GM20431 (cell line): ENCODE results near the gene SCAF11.

Source experiments
- in situ Hi-C: fragments of 300-500 bp; cut with MseI, MboI; formaldehyde crosslinking; loops from one replicate; pipeline ENCODE4 v1.15.0; 2020; ENCODE audit warnings: low sequenced_read_pairs; ENCODE audit not compliant: unreplicated experiment

The SCAF11 gene

DNA sequence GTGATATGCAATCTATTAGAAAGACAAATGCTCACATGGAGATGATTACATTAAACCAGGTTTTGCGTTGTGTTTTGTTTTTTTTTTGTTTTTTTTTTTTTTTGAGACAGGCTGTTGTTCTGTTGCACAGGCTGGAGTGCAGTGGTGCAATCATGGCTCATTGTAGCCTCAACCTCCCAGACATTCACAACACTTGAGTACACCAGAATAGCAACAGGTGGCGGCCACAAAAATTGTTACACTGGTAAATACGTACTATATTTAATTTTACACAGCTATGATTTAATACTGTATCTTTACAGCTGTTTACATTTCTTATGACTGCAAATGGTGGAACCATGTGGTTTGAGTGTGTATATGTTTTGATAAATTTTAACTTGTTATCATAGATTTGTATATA lies 60.0 kb downstream of the SCAF11 start:
- in situ Hi-C loops = no loop called here

DNA sequence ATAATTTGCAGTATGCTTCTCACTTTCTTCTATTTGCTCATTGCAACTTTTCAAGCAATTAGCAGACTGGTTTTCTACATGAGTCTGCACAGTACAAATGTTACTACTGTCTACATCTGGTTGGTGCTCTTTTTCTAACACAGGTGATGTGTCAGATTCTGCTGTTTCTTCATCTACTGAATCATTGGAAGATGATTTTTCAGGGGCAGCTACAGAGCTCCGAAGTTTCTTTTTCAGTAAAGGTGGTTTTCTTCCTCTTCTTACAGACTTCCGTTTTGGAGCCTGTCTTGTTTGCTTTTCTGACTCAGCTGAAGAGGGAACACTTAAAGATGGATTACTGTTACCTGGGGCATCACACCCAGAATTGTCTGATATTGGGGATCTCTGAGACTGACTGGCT lies 62.1 kb downstream of the SCAF11 start:
- in situ Hi-C loops = no loop called here

- in situ Hi-C loops = no loop called here
These were observed 71.6 kb downstream of the SCAF11 start for GRCh38 chr12:45918818-45919217.

DNA sequence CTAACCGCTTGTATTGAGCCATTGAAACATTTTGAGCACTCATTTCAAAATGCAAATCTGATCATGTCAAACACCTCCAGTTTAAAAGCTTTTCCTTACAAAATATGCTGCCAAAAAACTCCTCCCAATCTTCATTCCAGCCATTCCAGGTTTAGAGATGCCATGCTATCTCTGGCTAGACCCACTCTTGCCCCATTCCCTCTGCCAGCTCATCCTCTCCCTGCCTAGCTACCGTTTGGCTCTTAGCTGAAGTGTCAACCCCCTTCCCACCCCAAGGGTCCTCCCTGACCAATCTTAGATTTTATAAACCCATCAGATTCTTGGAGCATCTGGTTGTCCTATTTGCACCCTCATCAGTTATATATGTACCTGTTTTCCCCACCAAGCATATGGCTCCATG lies 75.0 kb downstream of the SCAF11 start:
- in situ Hi-C loops = no loop called here

GRCh38 chr12:45914090-45914489 lies 76.3 kb downstream of the SCAF11 start:
- in situ Hi-C loops = no loop called here

DNA sequence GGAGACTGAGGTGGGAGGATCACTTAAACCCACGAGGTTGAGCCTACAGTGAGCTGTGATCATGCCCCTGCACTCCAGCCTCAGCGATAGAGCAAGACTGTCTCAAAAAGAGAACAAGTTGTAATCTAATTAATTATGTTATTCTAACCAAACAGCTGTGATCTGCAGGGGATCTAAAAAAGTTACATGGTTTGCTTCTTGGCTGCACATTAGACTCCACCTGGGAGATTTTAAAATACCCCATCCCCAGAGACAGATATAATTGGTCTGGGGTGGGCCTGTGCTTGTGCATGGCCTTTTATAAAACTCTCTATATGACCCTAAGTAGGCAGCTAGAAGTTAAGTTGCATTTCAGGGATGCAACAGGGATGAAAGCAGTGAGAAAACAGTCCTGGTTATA lies 76.7 kb downstream of the SCAF11 start:
- in situ Hi-C loops = no loop called here

DNA sequence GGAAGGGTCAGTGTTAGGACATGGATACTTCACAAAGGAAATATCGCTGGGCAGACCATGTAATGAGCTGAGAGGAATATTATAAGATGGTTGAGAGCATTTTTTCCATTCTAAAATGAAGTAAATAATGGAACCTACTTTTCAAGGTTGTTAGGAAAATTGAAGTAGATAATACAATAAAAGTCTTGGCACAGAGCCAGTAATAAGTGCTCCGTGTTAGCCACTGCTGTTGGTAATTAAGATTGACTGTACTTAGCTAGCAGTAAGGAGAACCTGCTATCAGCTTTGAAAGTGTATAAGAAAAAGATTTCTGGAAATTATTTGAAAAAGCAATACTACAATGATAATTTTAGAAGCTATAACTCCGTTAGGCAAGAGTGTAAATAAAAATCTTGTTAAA lies 77.6 kb downstream of the SCAF11 start:
- in situ Hi-C loops = no loop called here

- in situ Hi-C loops = no loop called here
These were observed 81.2 kb downstream of the SCAF11 start for GRCh38 chr12:45909041-45909713.

- in situ Hi-C loops = no loop called here
These were observed 82.4 kb downstream of the SCAF11 start for GRCh38 chr12:45907955-45908354.

- in situ Hi-C loops = no loop called here
These were observed 92.3 kb downstream of the SCAF11 start for GRCh38 chr12:45898094-45898493.

DNA sequence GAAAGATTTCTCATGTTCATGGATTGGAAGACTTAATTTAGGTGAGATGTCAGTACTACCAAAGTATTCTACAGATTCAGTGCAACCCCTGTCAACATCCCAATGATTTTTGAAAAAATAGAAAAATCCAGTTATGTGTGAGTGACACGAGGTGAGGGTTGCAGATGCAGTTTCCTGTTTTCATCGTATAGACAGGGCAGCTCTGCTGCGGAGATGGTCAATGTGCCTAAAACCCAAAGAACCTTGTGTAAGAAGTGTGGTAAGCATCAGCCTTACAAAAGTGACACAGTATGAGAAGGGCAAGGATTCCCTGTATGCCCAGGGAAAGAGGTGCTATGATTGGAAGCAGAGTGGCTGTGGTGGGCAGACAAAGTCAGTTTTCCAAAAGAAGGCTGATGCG lies 94.4 kb downstream of the SCAF11 start:
- in situ Hi-C loops = no loop called here

- in situ Hi-C loops = no loop called here
These were observed 97.1 kb downstream of the SCAF11 start for GRCh38 chr12:45893240-45893639.

DNA sequence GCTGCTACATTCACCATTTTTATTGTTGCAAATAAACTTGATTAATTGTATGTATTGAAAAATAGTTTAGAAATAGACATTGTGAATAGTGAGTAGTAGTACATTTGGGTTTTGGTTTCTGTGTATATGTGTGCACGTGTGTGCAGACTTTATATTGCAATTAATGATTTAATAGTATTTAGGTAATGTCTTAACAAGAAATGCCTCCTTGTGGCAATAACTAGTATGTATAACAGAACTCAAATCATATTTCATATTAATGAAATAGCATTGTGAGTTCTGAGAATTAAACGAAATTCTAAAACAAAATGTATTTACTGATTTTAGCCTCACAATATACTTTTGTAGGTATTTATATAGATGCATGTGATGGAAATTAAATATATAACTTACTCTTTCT lies 100.1 kb downstream of the SCAF11 start:
- in situ Hi-C loops = no loop called here

- in situ Hi-C loops = no loop called here
These were observed 102.8 kb downstream of the SCAF11 start for GRCh38 chr12:45887544-45887943.

DNA sequence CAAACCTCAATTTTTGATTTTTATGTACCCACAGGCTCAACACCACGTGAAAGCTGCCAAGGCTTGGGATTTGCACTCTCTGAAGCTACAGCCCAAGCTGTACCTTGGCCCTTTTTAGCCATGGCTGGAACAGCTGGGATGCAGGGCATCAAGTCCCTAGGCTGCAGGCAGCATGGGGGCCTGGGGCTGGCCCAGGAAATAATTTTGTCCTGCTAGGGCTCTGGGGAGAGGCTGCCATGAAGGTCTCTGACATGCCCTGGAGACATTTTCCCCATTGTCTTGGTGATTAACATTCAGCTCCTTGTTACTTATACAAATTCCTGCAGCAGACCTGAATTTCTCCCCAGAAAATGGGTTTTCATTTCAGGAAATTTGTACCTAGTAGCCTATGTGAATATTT lies 103.7 kb downstream of the SCAF11 start:
- in situ Hi-C loops = no loop called here

DNA sequence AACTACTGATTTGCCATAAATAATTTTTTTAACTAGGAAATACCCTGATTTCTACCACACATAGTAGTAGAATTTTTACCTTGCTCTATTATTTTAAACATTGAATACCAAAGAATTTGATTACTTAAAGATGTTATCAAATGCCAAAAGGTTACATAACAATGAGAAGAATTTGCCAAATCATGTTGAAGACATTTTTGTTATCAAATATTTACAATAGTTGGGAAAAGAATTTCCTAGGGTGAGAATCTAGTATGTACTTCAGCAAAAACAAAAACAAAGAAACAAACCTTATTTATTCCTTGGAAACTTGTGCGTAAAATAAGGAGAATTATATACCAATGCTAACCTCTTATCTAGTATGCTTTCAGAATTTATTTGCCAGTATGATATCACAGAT lies 107.2 kb downstream of the SCAF11 start:
- in situ Hi-C loops = no loop called here

GRCh38 chr12:45880533-45880932 lies 109.8 kb downstream of the SCAF11 start:
- in situ Hi-C loops = no loop called here

DNA sequence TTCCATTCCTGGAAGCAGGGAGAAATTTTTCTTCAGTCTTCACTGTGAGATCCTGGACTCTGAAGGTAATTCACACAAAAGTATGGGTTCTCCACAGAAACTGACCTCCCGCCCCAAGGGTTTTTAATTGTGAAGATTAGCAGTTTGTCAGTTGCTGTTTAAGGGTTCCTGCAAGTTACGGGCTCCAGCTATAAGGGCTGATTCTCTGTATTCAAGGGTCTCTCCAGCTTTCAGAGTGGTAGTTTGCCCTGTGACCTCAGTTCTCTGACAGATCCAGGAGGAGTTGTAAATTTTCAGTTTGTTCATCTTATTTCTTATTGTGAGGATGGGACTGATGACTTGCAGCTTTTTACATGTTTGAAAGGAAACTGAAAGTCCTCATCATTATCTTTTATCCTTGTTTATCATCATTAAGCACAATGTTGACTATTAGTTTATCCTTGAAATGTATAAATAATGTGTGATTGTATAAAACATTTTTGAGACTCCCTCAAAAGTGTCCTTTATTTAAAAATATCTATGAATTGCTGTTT lies 110.9 kb downstream of the SCAF11 start:
- in situ Hi-C loops = no loop called here

DNA sequence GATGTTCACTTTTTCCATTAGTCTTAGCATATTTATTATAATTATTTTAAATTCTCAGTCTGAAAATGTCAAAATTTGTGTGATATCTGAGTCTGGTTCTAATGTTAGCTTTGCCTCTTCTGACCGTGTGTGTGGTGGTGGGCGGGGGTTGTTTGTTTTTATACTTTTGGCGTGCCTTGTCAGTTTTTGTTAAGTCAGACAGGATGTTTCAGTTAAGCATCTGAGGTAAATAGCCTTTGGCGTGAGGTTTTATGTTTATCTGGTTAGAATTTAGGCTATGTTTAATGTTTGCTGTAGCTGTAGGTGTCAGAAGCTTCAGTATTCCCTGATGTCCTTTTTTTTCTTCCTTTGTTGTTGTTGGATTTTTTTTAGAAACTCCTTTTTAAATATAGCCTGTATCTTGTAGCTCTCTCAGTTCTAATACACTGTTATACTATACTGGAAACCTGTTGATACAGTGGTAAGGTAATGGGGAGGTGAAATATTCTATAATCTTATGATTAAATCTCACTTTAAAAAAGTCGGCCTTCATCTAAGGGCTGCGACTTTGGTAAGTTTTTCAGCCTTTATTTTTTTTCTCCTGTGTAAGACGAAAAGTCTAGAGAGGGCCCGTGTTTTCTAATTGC lies 111.6 kb downstream of the SCAF11 start:
- in situ Hi-C loops = no loop called here

- in situ Hi-C loops = no loop called here
These were observed 113.3 kb downstream of the SCAF11 start for GRCh38 chr12:45877069-45877468.

DNA sequence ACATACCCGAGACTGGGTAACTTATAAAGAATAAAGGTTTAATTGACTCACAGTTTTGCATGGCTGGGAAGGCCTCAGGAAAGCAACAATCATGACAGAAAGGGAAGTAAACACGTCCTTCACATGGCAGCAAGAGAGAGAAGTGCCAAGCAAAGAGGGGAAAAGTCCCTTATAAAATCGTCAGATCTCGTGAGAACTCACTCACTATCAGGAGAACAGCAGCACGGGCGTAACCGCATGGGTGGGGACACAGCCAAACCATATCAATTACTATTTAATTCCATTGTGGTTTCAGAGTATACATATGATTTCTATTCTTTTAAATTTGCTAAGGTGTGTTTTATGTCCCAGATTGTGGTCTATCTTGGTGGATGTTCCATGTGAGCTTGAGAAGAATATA lies 117.9 kb downstream of the SCAF11 start:
- in situ Hi-C loops = no loop called here
